GM18867 (cell line): ENCODE results near the gene DDB1.

Experiments used
- ATAC-seq: cut with Tn5 transposase; IDR thresholded peaks from one replicate; pipeline ENCODE4 v1.9.1; 2021; ENCODE audit warnings: mild to moderate bottlenecking, moderate library complexity; ENCODE audit not compliant: unreplicated experiment

The DDB1 gene

GRCh38 chr11:61357233-61357893 lies 24.5 kb upstream of the DDB1 start:
- ATAC-seq: peak; percentile 46

DNA sequence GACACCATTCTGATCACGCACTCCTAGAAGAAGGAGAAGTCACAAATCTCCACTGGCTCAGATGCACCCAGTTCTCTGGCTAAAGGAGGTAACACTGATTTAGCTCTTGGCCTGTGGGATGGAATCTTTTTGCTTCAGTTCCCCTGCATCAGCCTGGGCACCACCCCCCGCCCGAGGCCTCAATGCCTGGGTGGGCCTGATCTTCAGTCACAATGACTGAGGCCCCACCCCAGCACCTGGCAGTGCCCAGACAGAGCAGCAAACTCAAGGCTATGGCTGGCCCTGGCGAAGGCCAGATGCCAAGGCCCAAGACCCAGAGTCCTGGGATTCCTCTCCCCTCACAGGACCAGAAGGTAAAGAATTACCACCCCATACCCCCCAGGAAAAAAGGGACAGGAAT lies 23.8 kb upstream of the DDB1 start:
- no peak for ATAC-seq

DNA sequence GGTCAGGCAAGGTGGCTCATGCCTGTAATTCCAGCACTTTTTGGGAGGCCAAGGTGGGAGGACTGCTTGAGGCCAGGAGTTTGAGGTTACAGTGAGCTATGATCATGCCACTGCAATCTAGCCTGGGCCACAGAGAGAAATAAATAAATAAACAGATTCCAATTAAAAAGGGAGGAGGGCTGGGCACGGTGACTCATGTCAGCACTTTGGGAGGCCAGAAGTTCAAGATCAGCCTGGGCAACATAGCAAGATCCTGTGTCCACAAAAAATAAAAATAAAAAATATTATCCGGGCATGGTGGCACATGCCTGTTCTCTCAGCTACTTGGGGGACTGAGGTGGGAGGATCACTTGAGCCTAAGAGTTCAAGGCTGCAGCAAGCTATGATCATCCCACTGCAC lies 21.3 kb upstream of the DDB1 start:
- ATAC-seq: no peak

GRCh38 chr11:61353131-61354067 lies 20.5 kb upstream of the DDB1 start:
- no peak for ATAC-seq

GRCh38 chr11:61352038-61352437 lies 19.1 kb upstream of the DDB1 start:
- ATAC-seq: no peak

- ATAC-seq: no peak
Measured at GRCh38 chr11:61350803-61351202, 17.9 kb upstream of the DDB1 start.

- no peak for ATAC-seq
Measured at GRCh38 chr11:61350336-61350735, 17.4 kb upstream of the DDB1 start.

- no peak for ATAC-seq
Measured at GRCh38 chr11:61349916-61350315, 17.0 kb upstream of the DDB1 start.

GRCh38 chr11:61349189-61349751 lies 16.4 kb upstream of the DDB1 start:
- no peak for ATAC-seq

GRCh38 chr11:61347916-61348461 lies 15.1 kb upstream of the DDB1 start:
- no peak for ATAC-seq

DNA sequence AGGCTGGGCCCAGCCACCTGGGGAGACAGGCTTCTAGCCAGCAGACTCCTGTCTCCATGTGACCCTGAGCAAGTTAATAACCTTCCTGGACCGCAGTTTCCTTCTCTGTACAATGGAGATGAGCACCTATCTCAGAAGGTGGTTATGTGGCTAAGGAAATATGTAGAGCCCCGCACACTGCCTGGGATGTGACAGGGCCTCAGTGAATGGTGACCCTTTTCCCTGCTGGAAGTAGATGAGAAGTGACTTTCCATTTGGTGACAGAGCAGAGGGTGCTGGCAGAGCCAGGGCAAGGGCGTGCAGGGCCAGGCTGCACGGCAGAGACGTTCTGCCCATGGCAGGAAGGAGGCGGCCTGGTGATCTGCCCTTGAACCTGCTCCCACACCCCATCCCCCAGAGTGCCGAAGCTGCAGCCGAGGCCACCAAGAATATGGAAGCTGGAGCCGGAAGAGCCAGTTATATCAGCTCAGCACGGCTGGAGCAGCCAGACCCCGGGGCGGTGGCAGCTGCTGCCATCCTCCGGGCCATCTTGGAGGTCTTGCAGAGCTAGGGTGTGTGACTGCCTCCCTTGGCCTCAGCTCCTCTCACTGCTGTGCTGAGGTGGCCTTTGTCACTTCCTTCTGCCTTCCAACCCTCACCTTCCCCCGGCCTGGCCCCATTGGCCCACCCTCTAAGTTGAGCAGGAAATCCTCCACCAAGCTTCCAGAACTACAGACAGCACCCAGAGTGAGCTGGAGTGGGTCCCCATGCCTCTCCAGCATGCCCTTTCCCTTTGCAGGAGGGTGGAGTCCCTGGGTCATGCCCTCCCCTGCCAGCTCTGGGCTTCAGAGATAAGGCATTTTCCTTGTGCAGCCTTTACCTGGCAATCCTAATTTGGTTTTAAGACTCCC lies 13.3 kb upstream of the DDB1 start:
- no peak for ATAC-seq

GRCh38 chr11:61345170-61345610 lies 12.3 kb upstream of the DDB1 start:
- no peak for ATAC-seq

- ATAC-seq: no peak
Measured at GRCh38 chr11:61343792-61344745, 11.2 kb upstream of the DDB1 start.

- ATAC-seq: no peak
Measured at GRCh38 chr11:61342207-61342803, 9.4 kb upstream of the DDB1 start.

DNA sequence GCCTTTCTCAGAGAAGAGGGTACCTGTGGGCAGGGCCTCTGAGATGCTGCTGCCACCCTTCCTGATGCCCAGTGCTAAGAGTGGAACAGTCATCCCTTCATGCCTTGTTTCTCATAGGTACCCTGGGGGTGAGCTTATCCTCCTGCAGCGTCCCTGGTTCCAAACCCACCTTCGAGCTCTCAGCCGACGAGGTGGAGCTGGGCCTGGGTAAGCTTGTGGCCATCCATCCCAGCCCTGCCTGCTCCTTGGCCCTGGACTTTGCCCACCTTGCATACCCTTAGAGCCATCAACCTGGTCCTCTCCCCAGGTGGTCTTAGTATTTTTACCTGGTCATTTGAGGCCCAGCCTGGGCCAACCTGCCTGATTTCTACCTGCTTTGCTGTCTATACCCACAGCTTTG lies 8.8 kb upstream of the DDB1 start:
- no peak for ATAC-seq

GRCh38 chr11:61340979-61341378 lies 8.1 kb upstream of the DDB1 start:
- no peak for ATAC-seq

GRCh38 chr11:61339490-61339878 lies 6.6 kb upstream of the DDB1 start:
- ATAC-seq: no peak

- ATAC-seq: no peak
Measured at GRCh38 chr11:61338783-61339489, 6.0 kb upstream of the DDB1 start.
